Mesodermal cell (in vitro differentiated cells): ENCODE data around the gene SPATA12.

Experiments used
- H3K27ac ChIP-seq: 2 replicates; pipeline ENCODE4 v1.7.0; 2013; ENCODE audit warnings: mild to moderate bottlenecking, low read depth, low read length, moderate library complexity; ENCODE audit not compliant: severe bottlenecking
- H3K36me3 ChIP-seq: 2 replicates; pipeline ENCODE4 v1.7.1; 2013; ENCODE audit warnings: mild to moderate bottlenecking, low read length, moderate library complexity; ENCODE audit not compliant: control insufficient read depth, insufficient read depth
- H3K4me1 ChIP-seq: one replicate; pipeline ENCODE4 v1.7.1; 2013; ENCODE audit warnings: mild to moderate bottlenecking, low read length; ENCODE audit not compliant: insufficient read depth, control insufficient read depth, poor library complexity, severe bottlenecking
- H3K4me3 ChIP-seq: 2 replicates; pipeline ENCODE4 v1.7.0; 2013; ENCODE audit warnings: low read length, control low read depth, mild to moderate bottlenecking; ENCODE audit not compliant: insufficient read depth, poor library complexity, severe bottlenecking; ENCODE audit errors: extremely low read depth
- H3K9me3 ChIP-seq: 2 replicates; pipeline ENCODE4 v1.7.1; 2013; ENCODE audit warnings: mild to moderate bottlenecking, low read length, moderate library complexity; ENCODE audit not compliant: control insufficient read depth
- WGBS, 2 experiments: methylation state at CpG; one replicate each; pipeline ENCODE4 v1.1.5; 2013; ENCODE audit warnings: missing lambda C conversion rate in 2 of 2; ENCODE audit not compliant: insufficient coverage in 2 of 2; 5-methylcytosine and 5-hydroxymethylcytosine counted together

Gene SPATA12

GRCh38 chr3:57068437-57069089 lies 8.1 kb downstream of the SPATA12 start:
- Histone ChIP-seq H3K27ac (peak overlapping the region; percentile 43), H3K4me3 (no peak overlapping the region)
- WGBS, 2 experiments: 89% methylated on average over 5 of the region's 11 CpGs

GRCh38 chr3:57069503-57069902 lies 9.0 kb downstream of the SPATA12 start:
- Histone ChIP-seq H3K4me3 (no peak overlapping the region), H3K9me3 (no peaks in the 10 kb centered on the region), H3K27ac (no peak overlapping the region), H3K4me1 (peaks cover 13% of the 10 kb centered on the region), H3K36me3 (no peaks in the 10 kb centered on the region)
- 83 to 94% methylated on average over 1 to 3 of the region's 6 CpGs for WGBS, 2 experiments

More at GRCh38 chr3:57068437-57069089, 8.1 kb downstream of the SPATA12 start:
- Histone ChIP-seq H3K4me1 (peaks cover 13% of the 10 kb centered on the region), H3K36me3 (no peaks in the 10 kb centered on the region), H3K9me3 (no peaks in the 10 kb centered on the region)

- Histone ChIP-seq H3K36me3 (no peaks in the 10 kb centered on the region), H3K9me3 (no peaks in the 10 kb centered on the region), H3K27ac (no peak overlapping the region), H3K4me1 (peaks cover 2% of the 10 kb centered on the region), H3K4me3 (no peak overlapping the region)
- WGBS, 2 experiments: 92 to 95% methylated on average over 2 to 3 of the region's 3 CpGs
These were observed 13.2 kb downstream of the SPATA12 start for GRCh38 chr3:57073628-57074027.

- no peak overlapping the region for H3K27ac ChIP-seq
- no peak overlapping the region for H3K4me3 ChIP-seq
- no peaks in the 10 kb centered on the region for H3K36me3 ChIP-seq
- WGBS, 2 experiments: 90% methylated on average over 1 to 2 of the region's 4 CpGs
- no peaks in the 10 kb centered on the region for H3K9me3 ChIP-seq
- H3K4me1 ChIP-seq: no peaks in the 10 kb centered on the region
These were observed 13.7 kb downstream of the SPATA12 start for GRCh38 chr3:57074135-57074534.

GRCh38 chr3:57076422-57076951 lies 16.0 kb downstream of the SPATA12 start:
- H3K9me3 ChIP-seq: no peaks in the 10 kb centered on the region
- no peak overlapping the region for H3K27ac ChIP-seq
- H3K36me3 ChIP-seq: no peaks in the 10 kb centered on the region
- no peaks in the 10 kb centered on the region for H3K4me1 ChIP-seq
- 100% methylated on average over 1 to 2 of the region's 3 CpGs for WGBS, 2 experiments
- H3K4me3 ChIP-seq: no peak overlapping the region

- Histone ChIP-seq H3K36me3 (no peaks in the 10 kb centered on the region), H3K4me3 (peak overlapping the region; percentile 74), H3K9me3 (no peaks in the 10 kb centered on the region), H3K27ac (peak overlapping the region; percentile 5), H3K4me1 (no peaks in the 10 kb centered on the region)
- WGBS, 2 experiments: 59 to 65% methylated on average over 7 to 8 of the region's 9 CpGs
These were observed 17.3 kb downstream of the SPATA12 start for GRCh38 chr3:57077630-57078343.

- H3K4me1 ChIP-seq: no peaks in the 10 kb centered on the region
- no peaks in the 10 kb centered on the region for H3K9me3 ChIP-seq
- 11 to 16% methylated on average over 11 to 15 of the region's 15 CpGs for WGBS, 2 experiments
- H3K4me3 ChIP-seq: peak overlapping the region; percentile 74
- peak overlapping the region; percentile 5 for H3K27ac ChIP-seq
- no peaks in the 10 kb centered on the region for H3K36me3 ChIP-seq
These were observed 17.8 kb downstream of the SPATA12 start for GRCh38 chr3:57078344-57078634.

- WGBS, 2 experiments: 0% methylated on average over 58 to 73 of the region's 91 CpGs
- Histone ChIP-seq H3K36me3 (no peaks in the 10 kb centered on the region), H3K4me3 (peak overlapping the region; percentile 74), H3K4me1 (no peaks in the 10 kb centered on the region), H3K27ac (no peak overlapping the region), H3K9me3 (no peaks in the 10 kb centered on the region)
These were observed 18.4 kb downstream of the SPATA12 start for GRCh38 chr3:57078635-57079473.

GRCh38 chr3:57079474-57079831 lies 19.0 kb downstream of the SPATA12 start:
- Histone ChIP-seq H3K4me1 (no peaks in the 10 kb centered on the region), H3K4me3 (peak overlapping the region; percentile 74), H3K9me3 (no peaks in the 10 kb centered on the region), H3K27ac (no peak overlapping the region), H3K36me3 (no peaks in the 10 kb centered on the region)
- 4 to 8% methylated on average over 13 to 19 of the region's 25 CpGs for WGBS, 2 experiments

GRCh38 chr3:57080171-57080570 lies 19.7 kb downstream of the SPATA12 start:
- WGBS, 2 experiments: 86 to 97% methylated on average over 3 to 4 of the region's 4 CpGs
- Histone ChIP-seq H3K4me1 (no peaks in the 10 kb centered on the region), H3K4me3 (no peak overlapping the region), H3K27ac (no peak overlapping the region), H3K36me3 (no peaks in the 10 kb centered on the region), H3K9me3 (no peaks in the 10 kb centered on the region)
